ENCODE results near the gene TOMM70.

TOMM70 gene

GRCh38 chr3:100324044-100324443 lies 76.8 kb downstream of the TOMM70 start:
- no peak for DNase-seq (ENCODE audit: low spot score)

GRCh38 chr3:100319951-100320350 lies 80.9 kb downstream of the TOMM70 start:
- DNase-seq (ENCODE audit: low spot score): no peak

DNA sequence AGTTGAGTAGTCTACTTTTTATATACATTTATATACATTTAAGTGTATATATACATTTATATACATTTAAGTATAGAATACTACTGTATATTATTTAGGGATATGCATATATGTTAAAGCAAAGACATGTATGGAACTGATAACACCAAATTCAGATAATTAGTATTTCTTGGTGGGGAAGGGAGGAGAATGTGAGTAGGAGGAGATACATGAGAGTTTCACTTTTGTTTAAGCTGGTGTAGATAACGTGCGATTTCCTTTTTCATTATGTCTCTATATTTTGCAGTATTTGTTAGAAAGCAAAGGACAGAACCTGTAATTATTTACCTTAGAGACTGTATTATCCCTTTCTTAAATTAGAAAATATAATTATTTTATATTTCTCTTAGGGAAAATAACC lies 83.0 kb downstream of the TOMM70 start:
- DNase-seq (ENCODE audit: low spot score): no peak

DNA sequence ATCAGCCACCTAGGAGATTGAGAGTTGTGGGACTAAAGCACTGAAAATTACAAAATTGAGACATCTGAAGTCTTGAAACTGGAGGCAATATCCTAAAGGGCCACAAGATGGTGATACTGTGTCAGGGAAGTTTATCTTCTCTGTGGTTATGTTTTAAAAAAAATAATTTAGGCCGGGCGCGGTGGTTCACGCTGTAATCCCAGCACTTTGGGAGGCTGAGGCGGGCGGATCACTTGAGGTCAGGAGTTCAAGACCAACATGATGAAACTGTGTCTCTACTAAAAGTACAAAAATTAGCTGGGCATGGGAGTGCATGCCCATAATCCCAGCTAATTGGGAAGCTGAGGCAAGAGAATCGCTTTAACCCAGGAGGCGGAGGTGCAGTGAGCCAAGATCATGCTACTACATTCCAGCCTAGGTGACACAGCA lies 84.2 kb downstream of the TOMM70 start:
- no peak for DNase-seq (ENCODE audit: low spot score)

Data from left forelimb (tissue), 1 donor.